ENCODE data around the gene GCAT. TPM values are rescaled to one million over a fixed set of nuclear protein-coding genes. Genes with fewer than 3 reads are reported as not detected.
A peak's percentile ranks its signal among the peaks of the same experiment; 100 is the strongest.

Gene GCAT
- total RNA-seq, 1 experiment from 2014 or later, result 24.8 TPM

DNA sequence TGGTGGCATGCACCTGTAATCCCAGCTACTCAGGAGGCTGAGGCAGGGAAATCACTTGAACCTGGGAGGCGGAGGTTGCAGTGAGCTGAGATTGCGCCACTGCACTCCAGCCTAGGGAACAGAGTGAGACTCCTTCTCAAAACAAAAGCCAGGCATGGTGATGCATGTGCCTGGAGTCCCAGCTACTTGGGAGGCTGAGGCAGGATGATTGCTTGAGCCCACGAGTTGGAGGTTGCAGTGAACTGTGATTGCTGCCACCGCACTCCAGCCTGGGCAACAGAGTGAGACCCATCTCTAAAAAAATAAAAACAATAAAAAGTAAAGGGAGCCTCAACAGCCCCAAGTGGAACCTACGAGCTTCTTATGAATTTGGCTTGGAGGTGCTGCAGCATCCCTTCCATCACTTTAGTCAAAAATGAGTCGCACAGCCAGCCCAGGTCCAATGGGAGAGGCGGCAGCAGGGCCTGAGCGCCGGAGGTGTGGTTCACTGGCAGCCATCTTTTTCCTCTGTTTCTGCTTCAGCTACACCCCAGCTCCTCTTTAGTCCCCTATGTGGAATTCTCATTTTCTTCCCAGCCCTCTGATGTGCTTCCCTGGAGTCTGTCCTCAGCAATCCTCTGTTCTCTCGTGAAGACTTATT lies 29.2 kb upstream of the GCAT start:
- ChIA-PET CTCF (no interaction called here), POLR2A (no interaction called here)
- H3K4me1 Mint-ChIP-seq (ENCODE audit: low read depth, unreplicated experiment), result peaks cover 15% of the 10 kb centered on the region
- Histone ChIP-seq H3K36me3 (ENCODE audit: control insufficient read depth, insufficient read depth, low read length) (no peaks in the 10 kb centered on the region), H3K9me3 (no peaks in the 10 kb centered on the region), H3K27me3 (replicated peaks; ENCODE audit: control insufficient read depth, insufficient read depth, low read length) (no peaks in the 10 kb centered on the region), H3K4me3 (ENCODE audit: low read depth, low read length) (no peak overlapping the region), H3K4me1 (peaks cover 8% of the 10 kb centered on the region; the same call in 1 of the 2 replicates)
- H3K27ac Mint-ChIP-seq (ENCODE audit: unreplicated experiment), result no peak overlapping the region
- no TSS peak for BruUV-seq (replicated peaks)
- DNase-seq, result no peak
- H3K9me3 Mint-ChIP-seq (ENCODE audit: unreplicated experiment), result no peaks in the 10 kb centered on the region
- peaks cover 25% of the 10 kb centered on the region for H3K36me3 Mint-ChIP-seq (ENCODE audit: insufficient read depth, unreplicated experiment)
- intact Hi-C loops (cut with micrococcal nuclease; ENCODE audit: unreplicated experiment), result no loop called here
- no peaks in the 10 kb centered on the region for H3K27me3 Mint-ChIP-seq (ENCODE audit: insufficient read depth, unreplicated experiment)
- H3K4me3 Mint-ChIP-seq (ENCODE audit: unreplicated experiment), result no peak overlapping the region
- no peak for TF ChIP-seq CTCF (IDR thresholded peaks at IDR 0.05; ENCODE audit: insufficient read depth in 1 of 2, low read depth in 1 of 2, low read length in 1 of 2, severe bottlenecking in 1 of 2, unreplicated experiment in 1 of 2)

GRCh38 chr22:37781434-37782059 lies 26.2 kb upstream of the GCAT start:
- no peak overlapping the region for H3K4me3 Mint-ChIP-seq (ENCODE audit: unreplicated experiment)
- H3K4me1 Mint-ChIP-seq (ENCODE audit: low read depth, unreplicated experiment), result peaks cover 19% of the 10 kb centered on the region
- no peak overlapping the region for H3K4me3 ChIP-seq (ENCODE audit: low read depth, low read length)
- intact Hi-C loops (cut with micrococcal nuclease; ENCODE audit: unreplicated experiment), result no loop called here
- peaks cover 24% of the 10 kb centered on the region for H3K4me1 ChIP-seq
- no peaks in the 10 kb centered on the region for H3K9me3 Mint-ChIP-seq (ENCODE audit: unreplicated experiment)
- H3K36me3 ChIP-seq (ENCODE audit: control insufficient read depth, insufficient read depth, low read length), result no peaks in the 10 kb centered on the region
- H3K27me3 Mint-ChIP-seq (ENCODE audit: insufficient read depth, unreplicated experiment), result no peaks in the 10 kb centered on the region
- DNase-seq, result no peak
- no peak overlapping the region for H3K27ac Mint-ChIP-seq (ENCODE audit: unreplicated experiment)
- ChIA-PET CTCF (interaction anchor here (1.0 to 1.6 kb wide), 2 partner anchors 13 to 84 kb away, joined by 4 to 5 read pairs; no protein-coding TSS in a partner anchor), POLR2A (interaction anchor here (0.7 kb wide), 1 partner anchor 175 kb away, joined by 3 read pairs; no protein-coding TSS in a partner anchor)
- no peaks in the 10 kb centered on the region for H3K9me3 ChIP-seq
- no peaks in the 10 kb centered on the region for H3K27me3 ChIP-seq (replicated peaks; ENCODE audit: control insufficient read depth, insufficient read depth, low read length)
- TF ChIP-seq CTCF (IDR thresholded peaks at IDR 0.05; ENCODE audit: insufficient read depth in 1 of 2, low read depth in 1 of 2, low read length in 1 of 2, severe bottlenecking in 1 of 2, unreplicated experiment in 1 of 2), result peak; percentile 15 to 17
- peaks cover 12% of the 10 kb centered on the region for H3K36me3 Mint-ChIP-seq (ENCODE audit: insufficient read depth, unreplicated experiment)
- BruUV-seq (replicated peaks), result no TSS peak

DNA sequence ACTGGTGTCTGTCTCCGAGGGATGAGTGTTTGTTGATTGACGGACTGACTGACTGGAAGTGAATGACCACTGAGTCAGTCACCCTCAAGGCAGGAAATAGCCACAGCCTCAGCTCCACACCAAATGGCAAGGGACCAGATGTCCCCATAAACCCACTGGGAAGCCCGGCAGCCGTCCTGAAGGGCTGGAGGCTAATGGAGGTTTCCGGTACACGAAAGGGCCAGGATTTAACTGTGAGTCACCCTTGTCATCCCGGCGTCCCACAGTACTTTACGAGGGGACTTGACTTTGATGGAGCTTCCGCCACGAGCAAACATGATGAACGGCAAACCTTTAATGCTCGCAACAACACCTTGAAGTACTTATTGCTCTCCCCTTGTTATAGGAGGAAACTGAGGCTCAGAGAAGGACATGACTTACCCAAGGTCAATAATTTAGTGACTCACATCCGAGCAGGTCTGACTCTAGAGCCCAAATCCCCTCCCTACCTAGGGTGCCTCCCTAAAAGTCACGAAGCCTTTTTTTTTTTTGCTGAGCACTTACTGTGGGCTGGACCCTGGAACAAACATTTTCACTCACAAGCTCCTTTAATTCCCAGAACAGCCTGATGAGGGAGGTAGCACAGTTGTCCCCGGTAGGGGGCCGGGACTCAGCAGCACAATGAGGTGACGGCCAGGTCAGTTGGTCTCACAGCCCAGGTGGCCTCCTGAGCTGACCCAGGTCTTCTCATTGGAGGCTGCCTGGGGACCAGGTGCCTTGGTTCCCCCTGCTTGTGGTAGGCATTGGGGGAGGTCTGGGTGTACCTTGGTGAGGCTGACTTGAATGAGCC lies 25.2 kb upstream of the GCAT start:
- Mint-ChIP-seq H3K4me3 (ENCODE audit: unreplicated experiment) (no peak overlapping the region), H3K27me3 (ENCODE audit: insufficient read depth, unreplicated experiment) (no peaks in the 10 kb centered on the region), H3K27ac (ENCODE audit: unreplicated experiment) (no peak overlapping the region), H3K4me1 (ENCODE audit: low read depth, unreplicated experiment) (peaks cover 17% of the 10 kb centered on the region), H3K9me3 (ENCODE audit: unreplicated experiment) (no peaks in the 10 kb centered on the region), H3K36me3 (ENCODE audit: insufficient read depth, unreplicated experiment) (peaks cover 12% of the 10 kb centered on the region)
- no peaks in the 10 kb centered on the region for H3K36me3 ChIP-seq (ENCODE audit: control insufficient read depth, insufficient read depth, low read length)
- no peak for TF ChIP-seq CTCF (IDR thresholded peaks at IDR 0.05; ENCODE audit: insufficient read depth in 1 of 2, low read depth in 1 of 2, low read length in 1 of 2, severe bottlenecking in 1 of 2, unreplicated experiment in 1 of 2)
- DNase-seq, result no peak
- no peak overlapping the region for H3K4me3 ChIP-seq (ENCODE audit: low read depth, low read length)
- no TSS peak for BruUV-seq (replicated peaks)
- no peaks in the 10 kb centered on the region for H3K27me3 ChIP-seq (replicated peaks; ENCODE audit: control insufficient read depth, insufficient read depth, low read length)
- intact Hi-C loops (cut with micrococcal nuclease; ENCODE audit: unreplicated experiment), result no loop called here
- CTCF ChIA-PET, result interaction anchor here (0.6 kb wide), 1 partner anchor 203 kb away, joined by 6 read pairs; no protein-coding TSS in a partner anchor
- H3K9me3 ChIP-seq, result no peaks in the 10 kb centered on the region
- H3K4me1 ChIP-seq, result peaks cover 18% of the 10 kb centered on the region
- POLR2A ChIA-PET, result no interaction called here

Data from Caco-2 (cell line).